HG02885 (cell line): Measurements from ENCODE around the gene SMIM3.

Experiments
- ATAC-seq: cut with Tn5 transposase; IDR thresholded peaks from one replicate; pipeline ENCODE4 v1.9.1; 2021; ENCODE audit warnings: mild to moderate bottlenecking; ENCODE audit not compliant: unreplicated experiment, poor library complexity

Gene SMIM3

GRCh38 chr5:150764530-150764929 is 14.0 kb upstream of the SMIM3 start:
- ATAC-seq, result no peak

DNA sequence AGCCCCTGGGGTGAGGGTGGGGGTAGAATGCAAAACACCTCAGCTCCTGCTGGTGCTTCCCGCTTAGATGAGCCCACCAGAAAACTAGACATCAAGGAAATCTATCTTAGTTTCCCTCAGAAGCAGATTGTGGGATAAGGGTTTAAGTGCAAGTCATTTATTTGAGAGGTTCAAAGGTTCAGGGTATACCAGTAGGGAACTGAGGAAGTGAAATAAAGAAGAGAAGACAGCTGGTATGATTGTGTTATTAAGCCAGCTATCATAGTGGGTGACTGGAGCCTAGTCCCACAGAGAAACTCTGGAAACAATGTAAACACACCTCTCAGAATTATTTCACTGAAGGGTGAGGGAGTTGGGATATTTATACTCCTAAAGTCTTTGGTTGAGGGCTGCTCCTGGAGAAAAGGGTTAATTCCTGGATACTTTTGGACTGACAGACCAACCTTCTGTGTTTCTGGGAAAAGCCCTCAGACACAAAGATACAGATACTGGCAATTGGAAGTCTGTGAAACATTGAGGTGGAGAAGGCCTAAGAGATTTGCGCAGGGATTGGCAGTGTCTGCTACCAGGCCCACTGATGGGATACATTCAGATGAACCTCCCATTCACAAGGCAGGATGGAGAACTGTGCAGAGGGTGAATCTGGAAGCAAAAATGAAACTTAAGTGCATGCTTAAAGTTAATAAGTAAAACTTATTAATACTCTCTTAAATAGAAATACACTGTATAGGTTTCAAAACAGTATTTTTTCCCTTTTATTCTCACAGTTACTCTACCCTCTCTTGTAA is 13.4 kb upstream of the SMIM3 start:
- no peak for ATAC-seq

GRCh38 chr5:150765799-150766169 is 12.8 kb upstream of the SMIM3 start:
- no peak for ATAC-seq

DNA sequence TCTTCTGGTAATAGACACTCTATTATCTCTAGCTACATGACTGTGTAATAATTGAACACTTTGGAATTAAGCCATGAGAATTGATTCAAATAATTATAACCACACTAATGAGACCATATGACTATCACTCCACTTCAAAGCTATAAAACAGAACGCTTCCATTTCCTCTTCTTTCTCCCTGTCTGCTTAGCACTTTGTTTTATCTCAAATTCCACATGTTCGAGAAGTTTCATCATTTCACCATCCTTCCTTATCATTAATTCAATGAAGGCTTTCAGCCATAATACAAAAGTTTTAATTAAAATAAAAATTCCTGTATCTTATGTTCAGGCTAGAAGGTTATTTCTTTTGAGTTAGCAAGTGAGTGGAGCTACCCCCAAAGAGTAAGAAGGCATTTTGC is 12.3 kb upstream of the SMIM3 start:
- ATAC-seq, result no peak

DNA sequence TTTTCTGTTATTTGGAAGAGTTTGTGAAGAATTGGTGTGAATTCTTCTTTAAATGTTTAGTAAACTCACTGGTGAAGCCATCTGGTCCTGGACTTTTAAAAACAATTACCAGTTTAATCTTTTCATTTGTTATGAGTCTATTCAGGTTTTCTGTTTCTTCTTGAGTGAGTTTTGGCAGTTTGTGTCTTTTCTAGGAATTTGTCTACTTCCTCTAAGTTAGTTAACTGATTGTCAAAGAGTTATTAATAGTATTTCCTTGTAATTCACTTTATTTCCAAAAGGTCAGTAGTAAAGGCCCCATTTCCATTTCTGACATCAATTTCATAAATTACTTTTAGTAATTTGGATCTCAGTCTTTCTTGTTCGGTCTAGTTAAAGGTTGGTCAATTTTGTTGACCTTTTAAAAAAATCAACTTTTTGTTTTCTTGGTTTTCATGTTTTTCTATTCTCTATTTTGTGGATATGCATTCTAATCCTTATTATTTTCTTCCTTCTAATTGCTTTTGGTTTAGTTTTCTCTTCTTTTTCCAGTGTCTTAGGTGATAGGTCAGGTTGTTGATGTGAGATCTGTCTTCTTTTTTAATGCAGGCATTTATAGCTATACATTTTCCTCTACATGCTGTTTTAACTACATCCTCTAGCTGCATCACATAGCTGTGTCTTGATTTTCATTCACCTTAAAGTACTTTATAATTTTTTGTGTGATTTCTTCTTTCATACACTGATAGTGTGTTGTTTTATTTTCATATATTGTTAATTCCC is 7.3 kb upstream of the SMIM3 start:
- no peak for ATAC-seq

- ATAC-seq, result no peak
Measured at GRCh38 chr5:150774145-150774544, 4.4 kb upstream of the SMIM3 start.

DNA sequence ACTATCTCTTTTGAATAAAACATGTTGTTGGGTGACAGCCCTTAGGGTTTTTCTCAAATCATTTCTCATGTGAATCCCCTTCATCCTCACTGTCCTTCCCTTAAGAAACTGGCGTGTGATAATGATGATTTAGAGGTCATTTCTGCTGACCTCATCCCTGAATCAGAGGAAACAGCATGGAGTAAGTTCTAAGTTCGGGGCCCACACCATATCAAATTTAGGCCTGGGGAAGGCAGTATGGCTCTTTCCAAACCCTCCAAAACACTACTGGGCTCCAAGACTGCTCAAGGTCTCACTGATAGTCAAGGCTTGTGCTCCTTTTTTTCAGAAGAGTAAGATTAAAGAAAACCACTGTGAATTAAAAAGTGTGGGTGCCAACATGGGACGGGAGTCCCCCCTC is 872 bp upstream of the SMIM3 start:
- no peak for ATAC-seq

GRCh38 chr5:150778088-150778516 is 455 bp upstream of the SMIM3 start:
- no peak for ATAC-seq

- no peak for ATAC-seq
Measured at GRCh38 chr5:150779397-150780186, 1.0 kb downstream of the SMIM3 start.

DNA sequence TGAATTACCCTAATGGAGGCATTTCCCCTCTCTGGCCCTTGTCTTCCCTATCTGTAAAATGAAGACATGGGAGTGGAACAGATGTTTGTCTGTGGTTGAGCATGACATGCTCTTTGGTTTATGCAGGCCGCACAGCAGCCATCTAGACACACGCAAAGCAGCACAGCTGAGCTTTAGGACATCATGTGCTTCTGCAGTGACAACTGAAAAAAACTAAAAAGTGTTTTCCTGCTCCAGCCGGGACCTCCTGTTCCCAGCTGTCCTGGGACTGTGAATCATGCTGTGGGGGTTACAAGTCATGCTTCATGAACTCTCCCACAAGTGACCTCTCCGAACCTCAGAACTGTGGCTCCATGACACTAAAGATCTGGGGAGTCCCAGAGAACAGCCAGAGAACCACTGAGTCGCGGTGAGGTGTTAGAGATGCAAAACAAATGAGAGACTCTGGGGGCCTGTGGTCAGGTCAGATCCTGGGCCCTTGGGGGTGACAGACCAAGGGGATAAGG is 1.7 kb downstream of the SMIM3 start:
- ATAC-seq, result peak; percentile 56

DNA sequence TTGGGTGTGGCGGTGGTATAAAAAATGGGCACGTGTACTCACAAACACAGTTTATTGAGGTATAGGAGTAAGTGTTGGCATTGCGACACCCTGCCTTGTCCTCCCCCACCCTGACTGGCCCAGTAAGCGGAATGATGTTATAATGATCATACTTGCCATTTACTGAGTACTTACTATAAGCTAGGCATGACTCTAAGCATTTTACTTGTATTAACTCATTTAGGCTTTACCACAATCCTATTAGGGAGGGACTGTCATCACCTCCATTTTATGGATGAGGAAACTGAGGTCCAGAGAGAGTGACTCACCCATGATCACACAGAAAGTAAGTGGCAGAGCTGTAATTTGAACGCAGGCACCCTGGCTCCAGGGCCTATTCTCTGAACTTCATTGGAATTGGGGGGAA is 2.3 kb downstream of the SMIM3 start:
- no peak for ATAC-seq

DNA sequence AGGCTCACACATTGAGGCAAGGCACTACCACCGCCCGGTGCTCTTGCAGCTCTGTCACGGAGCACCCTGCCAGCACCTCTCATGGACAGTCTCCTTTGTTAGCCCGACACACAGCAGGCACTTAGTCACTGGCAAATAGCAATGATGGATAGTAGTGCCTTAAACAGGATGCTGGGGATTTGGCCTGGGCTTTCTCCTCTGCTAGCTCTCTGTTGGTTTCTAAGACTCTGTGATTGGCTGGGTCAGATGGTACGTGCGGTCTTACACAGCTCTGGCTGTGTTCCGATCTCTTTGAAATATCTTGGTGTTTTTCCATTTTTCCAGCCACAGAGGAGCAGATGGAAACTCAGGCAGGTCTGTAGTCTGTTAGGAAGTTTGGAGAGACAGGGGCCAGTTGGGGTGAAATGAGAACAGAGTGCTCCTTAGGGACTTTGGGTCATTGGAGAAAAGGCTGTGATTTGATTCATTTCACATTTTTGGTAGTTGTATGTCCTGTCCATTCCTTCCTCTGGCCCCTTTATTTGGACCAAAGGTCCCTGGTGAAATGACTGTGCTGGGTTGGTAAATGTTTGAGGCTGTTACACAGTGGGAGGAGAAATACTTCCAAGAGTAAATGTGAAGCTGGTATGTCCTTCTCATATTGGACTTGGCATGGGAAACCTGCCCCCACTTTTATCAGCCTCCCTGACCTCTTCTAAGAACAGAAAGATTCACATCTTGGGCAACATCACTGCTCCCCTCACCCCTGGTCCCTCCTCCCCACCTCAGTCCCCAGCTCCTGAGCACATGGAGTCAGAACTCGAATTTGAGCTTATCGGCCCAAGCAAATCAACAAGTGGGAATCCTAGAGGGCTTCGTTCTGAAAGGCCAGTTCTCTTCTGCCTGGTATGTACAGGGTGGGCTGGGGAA is 3.4 kb downstream of the SMIM3 start:
- no peak for ATAC-seq

GRCh38 chr5:150782850-150783249 is 4.3 kb downstream of the SMIM3 start:
- no peak for ATAC-seq

- peak; percentile 36 for ATAC-seq
Measured at GRCh38 chr5:150783422-150783928, 4.9 kb downstream of the SMIM3 start.

GRCh38 chr5:150785950-150786349 is 7.4 kb downstream of the SMIM3 start:
- no peak for ATAC-seq

DNA sequence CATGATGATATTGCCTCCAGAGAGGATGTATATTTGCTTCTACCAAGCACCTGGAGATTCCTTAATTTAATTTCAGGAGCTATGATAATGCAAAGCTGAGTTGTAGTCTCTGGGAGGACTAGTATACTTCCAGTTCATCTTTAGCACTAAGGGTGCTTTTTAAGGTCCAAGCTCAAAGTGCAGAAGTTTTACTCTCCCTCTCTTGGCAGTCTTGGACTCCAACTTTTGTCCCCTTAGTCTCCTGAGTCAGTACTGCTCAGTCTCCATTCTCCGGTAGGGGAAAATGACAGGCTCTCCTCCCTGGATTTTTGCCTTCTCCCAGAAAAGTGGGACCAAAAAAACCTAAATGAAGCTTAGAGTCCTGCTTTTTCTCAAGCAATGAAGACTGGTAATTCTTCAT is 8.3 kb downstream of the SMIM3 start:
- no peak for ATAC-seq

GRCh38 chr5:150787656-150788055 is 9.1 kb downstream of the SMIM3 start:
- no peak for ATAC-seq

GRCh38 chr5:150788977-150789376 is 10.4 kb downstream of the SMIM3 start:
- ATAC-seq, result no peak

GRCh38 chr5:150789450-150789849 is 10.9 kb downstream of the SMIM3 start:
- ATAC-seq, result no peak
